GM19397 (cell line): ENCODE results near the gene KIF26B.
"Not testable (repeated sequence)": the region's sequence is repeated elsewhere in the genome, so short reads cannot be mapped to it uniquely, and the experiment has no call there.

Experiments used
- ATAC-seq: cut with Tn5 transposase; IDR thresholded peaks from one replicate; pipeline ENCODE4 v1.9.1; 2021; ENCODE audit warnings: mild to moderate bottlenecking, moderate library complexity; ENCODE audit not compliant: unreplicated experiment

KIF26B gene

DNA sequence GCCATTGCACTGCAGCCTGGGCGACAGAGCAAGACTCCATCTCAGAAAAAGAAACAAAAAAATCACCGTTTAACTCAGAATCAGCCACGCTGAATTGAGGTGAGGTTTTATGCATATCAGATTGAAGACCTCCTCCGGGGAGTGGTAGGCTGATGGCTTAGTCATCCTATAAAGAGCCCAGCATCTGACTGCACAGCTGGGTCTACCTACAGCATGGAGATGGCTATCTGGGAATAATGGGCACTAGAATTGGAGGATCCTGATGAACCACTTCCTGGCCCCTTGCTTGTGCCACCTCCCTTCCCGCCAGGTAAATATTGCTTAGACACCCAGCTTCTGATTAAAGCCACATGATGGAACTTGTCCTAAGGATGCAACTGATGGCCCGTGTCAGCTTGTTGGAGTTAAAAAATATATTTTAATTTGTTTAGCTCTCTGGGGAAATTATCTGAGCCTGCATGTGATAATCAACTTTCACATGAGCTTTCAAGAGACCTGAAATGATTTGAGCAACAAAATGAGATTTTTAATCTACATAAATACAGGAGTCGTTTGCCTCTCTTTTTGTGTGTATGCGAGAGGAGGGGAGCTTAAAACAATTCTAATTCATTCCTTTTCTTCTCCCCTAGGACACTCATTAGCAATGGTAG is 157.2 kb downstream of the KIF26B start:
- no peak for ATAC-seq

DNA sequence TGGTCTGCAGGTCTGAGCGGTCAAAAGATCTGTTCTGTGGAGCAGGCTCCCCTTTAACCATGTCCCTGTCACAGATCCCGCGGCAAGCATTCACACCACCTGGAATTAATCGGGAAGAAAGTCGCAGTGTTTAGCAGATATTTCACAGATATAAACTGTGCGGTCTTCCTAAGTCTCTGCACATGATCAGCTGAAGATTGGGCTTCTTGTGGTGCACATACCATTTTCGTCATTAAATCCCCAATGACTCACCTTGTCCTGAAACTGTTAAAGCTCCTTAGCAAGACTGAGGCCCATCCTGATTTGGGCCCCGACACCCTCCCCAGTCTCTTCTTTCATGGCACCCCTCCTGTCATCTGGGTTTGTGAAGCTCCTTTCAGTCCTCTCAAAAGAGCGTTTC is 158.8 kb downstream of the KIF26B start:
- no peak for ATAC-seq

DNA sequence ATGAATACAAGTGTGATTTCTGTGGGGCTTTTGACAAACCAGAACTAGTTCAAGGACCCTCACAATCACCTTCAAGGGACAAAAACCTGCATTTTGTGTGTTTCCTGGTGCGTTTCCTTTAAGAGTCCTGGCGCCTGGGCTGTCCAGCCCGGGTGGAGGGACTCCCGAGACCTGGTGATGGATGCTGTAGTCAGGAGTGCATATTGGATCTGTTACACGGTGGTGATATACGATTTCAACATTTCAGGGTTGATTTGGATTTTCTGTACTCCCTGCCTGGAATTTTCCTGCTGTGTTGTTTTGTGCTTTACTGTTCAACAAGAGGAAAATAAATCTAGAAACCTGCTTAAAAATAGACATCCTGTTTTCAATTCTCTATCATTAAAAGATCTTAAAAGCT is 162.0 kb downstream of the KIF26B start:
- no peak for ATAC-seq

DNA sequence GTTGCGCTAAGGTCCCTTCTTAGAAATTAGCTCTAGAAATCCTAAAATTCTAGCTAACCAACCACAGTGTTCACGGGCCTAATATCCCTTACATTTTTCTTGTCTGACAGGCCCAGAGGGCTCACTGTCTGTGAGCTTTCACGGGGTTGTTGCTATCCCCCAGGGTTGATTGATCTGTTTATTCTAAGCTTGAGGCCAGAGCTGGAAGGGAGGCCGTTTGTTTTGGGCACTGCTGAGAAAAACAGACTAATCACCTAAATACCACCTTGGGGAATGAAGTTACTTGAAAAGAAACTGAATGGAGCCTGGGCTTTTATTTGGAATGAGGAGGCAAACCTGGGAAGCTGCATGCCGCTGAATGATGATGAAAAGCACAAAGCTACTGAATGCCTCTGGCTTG is 162.4 kb downstream of the KIF26B start:
- no peak for ATAC-seq

DNA sequence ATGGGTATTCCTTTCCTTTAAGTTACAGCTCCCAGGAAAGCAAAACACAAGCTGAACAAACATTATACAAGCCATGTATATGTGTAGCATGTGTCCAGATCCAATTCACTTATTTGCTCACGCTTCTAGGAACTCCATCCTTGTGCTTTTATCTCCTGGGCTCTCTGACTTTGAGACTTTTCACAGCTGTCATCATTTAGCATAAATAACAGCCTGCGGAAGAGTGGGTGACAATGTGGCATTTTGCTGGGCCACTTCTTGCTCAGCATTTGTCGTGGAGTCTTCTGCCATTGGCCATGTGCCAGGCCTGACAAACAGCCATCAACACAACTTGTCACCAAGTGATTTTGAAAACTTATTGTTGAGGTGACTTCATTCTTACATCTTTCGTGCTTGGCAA is 164.3 kb downstream of the KIF26B start:
- no peak for ATAC-seq

DNA sequence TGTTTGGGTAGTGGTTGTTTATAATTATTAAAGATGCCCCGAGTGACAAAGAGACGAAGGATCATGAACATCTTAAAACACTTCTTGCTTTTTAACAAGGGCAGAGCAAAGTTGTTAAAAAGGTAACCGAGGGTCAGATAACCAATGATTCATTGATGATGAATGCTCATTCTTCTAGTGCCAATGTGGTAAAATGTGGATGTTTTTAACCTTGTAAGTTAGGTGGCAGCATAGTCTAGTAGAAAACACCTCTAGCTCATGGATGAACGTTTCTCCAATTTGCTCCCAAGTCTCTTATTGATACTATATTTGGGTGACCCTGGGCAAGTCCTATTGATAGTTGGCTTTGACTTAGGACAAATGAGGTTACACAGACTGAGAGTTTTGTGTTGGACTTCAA is 167.9 kb downstream of the KIF26B start:
- no peak for ATAC-seq

DNA sequence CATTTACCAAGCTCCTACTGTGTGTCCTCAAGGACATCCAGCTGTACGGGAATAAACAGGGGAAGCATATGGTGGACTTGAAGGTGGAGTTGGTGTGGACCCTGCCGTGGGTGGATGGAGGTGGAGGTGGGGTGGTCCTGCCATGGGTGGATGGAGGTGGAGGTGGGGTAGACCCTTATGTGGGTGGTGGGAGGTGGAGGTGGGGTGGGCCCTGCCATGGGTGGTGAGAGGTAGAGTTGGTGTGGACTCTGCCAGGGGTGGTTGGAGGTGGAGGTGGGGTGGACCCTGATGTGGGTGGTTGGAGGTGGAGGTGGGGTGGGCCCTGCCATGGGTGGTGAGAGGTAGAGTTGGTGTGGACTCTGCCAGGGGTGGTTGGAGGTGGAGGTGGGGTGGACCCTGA is 169.0 kb downstream of the KIF26B start:
- not testable (repeated sequence) for ATAC-seq

DNA sequence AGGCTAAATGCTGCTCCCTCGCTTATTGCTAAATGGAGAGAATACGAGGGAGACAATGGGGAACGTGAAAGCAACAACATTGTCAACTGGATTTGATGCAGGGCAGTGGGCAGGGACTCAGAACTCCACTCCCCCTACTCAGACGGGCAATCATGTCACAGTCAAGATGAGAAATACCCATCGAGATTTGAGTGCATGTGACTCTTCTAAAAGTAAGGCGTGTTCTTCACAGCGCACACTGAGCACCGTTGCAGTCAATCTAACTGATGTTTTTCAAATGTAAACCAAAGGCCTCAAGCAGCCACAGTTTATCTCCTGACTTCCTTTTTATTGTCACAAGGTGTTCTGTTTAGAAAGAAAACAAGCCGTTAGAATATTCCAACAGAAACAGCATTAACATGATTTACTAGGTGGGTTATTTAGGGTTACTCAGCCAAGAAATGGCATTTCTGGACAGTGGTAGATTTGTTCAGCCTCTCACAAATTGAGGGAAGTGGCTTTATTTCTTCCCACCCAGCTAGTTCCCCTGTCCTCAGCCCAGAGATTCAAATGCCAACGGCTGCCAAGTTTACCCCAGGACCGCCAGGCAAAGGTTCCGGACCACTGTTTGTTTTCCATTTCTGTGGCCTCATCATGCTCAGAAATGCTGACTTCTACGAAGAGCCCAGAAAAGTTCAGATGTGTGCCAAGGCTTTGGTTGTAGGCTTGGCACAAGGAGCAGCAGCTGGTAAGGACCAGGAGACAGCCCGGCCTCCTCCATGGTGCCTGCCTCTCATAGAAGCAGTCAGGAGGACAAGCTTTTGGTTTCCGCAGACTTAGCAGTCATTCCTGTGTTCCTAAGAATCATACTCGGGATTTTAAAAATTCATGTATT is 171.4 kb downstream of the KIF26B start:
- ATAC-seq, result no peak

DNA sequence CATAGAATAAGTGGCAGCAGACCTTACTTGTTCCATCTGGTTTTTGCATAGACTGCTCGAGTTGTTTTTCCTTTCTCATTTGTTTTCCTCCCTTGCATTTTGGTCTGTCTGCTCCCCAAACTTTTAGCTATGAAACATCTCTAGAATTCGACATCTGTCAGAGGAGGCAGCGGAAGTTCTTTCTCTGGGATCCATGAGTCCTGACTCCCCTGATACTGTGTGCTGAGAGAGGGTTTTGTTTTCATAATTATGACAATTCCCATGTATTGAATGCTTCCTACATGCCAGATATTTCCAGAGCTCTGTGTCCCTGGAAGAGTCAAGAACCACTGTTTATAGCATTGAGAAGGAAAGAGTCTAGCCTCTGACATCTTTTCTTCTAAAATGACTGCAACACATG is 172.6 kb downstream of the KIF26B start:
- no peak for ATAC-seq

DNA sequence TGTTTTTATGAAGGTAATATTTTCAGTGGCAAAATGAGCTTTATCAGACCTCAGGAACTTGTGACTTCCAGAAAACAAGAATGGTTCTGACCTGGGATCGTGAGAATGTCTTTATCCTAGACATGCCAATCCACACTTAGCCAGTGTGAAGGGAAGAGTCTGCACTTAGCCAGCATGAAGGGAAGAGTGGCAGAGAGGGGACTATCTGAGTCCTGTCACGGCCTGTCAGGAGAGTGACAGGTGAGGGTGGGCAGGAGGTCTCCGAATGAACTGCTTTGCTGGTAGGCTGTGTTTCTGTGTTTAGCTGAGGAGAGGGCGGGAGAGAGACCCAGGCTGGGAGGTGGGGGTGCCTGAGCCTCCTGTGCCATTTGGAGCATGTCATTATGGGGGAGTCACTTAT is 173.1 kb downstream of the KIF26B start:
- ATAC-seq, result no peak

DNA sequence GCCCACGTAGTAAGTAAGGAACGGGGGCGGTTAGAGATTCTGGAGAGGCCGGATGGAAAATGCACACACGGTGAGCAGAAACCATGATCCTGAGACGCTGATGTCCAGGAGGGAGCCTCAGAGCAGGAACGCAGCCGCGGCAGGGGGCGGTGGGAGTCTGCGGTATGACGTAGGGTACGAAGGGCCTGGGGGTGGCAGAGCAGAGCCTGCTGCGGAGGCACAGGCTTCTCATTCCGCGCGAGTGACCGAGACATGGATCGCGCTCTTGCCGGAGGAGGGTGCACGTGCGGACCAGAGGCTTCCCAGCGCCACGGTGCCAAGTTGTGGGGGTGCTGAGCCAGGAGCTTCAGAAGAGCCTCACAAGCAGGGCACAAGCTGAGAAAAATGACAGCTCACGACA is 176.2 kb downstream of the KIF26B start:
- no peak for ATAC-seq

DNA sequence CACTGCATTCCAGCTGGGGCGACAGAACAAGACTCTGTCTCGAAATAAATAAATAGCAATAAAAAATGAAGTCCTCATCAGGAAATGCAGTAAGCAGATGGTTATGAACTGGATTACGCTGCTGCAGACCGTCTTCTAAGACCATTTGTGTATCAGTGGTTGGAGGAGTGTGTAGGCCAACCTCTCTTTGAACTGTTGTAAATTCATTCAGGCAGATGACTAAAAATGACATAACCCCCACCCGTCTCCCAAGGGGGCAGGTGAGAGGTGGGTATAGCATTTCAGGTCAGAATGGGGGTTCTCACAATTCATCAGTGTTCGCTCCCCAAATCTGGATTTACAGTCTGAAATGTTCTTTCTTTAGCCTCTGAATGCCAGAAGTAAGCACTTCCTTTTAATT is 177.3 kb downstream of the KIF26B start:
- ATAC-seq, result no peak

DNA sequence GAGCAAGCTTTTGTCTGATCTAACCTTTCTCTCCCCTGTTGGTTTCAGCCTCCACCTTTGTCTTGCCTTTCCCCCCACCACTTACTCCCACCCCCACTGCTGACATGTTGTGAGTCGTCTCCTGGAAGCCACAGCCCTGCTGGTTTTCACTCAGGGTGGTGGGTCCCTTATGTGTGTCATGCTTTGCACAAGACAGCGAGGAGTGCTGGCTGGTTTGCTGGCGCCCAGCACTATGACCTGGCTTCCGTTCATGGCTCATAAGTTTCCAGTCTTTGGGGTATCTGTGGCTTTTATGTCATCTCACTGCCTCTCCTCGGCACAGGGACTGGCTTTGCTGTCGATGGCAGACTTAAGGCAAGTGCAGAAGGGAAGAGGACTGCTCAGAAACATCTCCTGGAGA is 177.7 kb downstream of the KIF26B start:
- no peak for ATAC-seq

DNA sequence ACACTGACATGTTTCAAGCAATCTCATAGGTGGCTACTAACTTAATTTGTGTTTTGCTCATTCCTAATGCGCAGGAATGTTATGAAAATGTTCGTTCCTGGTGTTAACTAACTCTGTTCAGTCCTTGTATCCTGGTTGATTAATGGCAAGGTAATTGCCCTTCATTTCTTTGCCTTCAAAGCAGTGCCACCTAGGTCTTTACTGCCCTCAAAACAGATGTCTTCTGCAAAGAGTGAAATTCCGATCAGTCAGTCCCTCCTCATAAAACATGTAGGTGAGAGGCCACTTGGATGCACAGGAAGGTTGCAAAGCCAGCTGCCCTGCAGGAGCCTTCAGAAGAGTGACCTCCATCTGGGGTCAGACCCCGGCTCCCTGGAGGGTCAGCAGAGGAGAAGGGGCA is 179.4 kb downstream of the KIF26B start:
- no peak for ATAC-seq

DNA sequence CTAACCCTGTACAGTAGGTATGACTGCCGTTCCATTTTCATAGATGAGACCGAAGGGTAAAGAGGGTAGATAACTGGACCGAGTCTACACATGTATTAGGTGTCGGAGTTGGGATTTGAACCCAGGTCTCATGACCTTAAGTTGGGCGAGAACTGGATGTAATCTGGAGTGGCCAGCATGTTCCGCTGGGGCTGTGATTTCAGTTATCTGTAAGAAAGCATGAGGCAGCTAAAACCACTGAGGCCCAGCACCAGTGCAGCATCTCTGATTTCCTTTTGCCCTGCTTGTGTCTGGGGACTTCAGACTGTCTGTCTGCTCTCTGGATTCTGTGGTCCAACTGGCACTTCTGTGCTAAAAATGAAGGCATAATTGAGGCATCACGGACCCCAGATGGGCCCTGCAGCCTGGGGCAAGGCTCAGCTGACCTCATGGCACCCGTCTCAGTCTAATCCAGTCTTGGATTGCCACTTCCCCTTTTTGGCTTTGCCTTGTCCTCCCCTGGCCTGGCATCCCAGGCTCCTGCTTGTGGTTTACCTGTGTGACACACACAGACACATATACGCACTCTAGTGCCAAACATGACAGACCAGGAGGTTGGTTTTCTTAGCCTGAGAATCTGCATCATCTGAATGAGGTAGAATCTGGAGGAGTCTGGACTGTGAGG is 180.2 kb downstream of the KIF26B start:
- no peak for ATAC-seq

DNA sequence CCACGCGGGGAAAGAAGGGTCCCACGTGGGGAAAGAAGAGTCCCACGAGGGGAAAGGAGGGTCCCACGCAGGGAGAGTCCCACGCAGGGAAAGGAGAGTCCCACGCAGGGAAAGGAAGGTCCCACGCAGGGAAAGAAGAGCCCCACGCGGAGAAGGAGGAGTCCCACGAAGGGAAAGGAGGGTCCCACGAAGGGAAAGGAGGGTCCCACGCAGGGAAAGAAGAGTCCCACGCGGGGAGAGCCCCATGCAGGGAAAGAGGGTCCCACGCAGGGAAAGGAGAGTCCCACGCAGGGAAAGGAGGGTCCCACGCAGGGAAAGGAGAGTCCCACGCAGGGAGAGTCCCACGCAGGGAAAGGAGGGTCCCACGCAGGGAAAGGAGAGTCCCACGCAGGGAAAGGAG is 180.9 kb downstream of the KIF26B start:
- ATAC-seq, result not testable (repeated sequence)

DNA sequence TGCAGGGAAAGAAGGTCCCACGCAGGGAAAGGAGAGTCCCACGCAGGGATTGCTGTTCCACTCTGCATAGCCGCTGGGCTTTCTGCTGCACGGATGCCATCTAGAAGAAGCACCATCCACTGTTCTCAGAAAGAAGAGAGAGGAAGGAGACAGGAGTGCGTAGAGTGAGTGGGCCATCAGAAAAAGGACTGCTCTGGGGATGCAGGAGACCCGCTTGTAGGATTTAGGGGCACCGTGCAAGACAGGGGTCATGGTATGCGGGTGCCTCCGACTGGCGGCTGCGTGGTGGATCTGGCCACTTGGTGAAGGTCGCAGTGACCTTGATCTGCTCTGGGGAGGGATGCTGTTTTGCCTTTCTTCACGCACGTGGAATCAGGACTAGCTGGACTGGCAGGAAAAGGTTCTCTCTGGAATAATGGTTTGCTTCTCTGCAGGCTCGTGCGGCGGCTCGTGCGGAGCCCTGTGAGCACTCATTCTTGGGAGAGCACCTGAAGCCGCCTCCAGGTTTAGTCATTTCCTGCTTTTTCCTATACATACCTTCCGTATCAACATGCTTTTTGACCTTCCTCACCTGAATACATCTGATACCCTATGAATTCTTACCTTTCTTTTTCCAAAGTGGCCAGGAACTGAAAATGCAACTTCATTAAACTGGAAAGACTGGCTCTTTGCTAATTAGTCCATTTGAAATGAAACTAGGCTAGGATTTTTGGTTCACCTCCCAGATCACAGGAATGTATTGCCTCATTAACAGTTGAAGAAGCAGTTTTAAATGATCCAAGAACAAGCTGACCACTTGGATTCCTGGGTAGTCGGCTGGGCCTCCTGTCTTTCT is 181.6 kb downstream of the KIF26B start:
- no peak for ATAC-seq

DNA sequence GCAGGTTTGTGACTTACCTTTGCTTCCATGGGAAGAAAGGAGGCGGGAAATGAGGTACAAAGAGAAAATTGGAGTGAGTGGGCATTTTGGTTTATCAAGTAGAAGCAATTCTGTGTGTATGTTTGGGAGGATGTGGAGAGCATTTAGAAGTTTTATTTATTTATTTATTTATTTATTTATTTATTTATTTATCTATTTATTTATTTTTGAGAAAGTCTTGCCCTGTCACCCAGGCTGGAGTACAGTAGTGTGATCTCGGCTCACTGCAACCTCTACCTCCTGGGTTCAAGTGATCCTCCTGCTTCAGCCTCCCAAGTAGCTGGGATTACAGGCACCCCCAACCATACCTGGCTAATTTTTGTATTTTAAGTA is 182.2 kb downstream of the KIF26B start:
- not testable (repeated sequence) for ATAC-seq

DNA sequence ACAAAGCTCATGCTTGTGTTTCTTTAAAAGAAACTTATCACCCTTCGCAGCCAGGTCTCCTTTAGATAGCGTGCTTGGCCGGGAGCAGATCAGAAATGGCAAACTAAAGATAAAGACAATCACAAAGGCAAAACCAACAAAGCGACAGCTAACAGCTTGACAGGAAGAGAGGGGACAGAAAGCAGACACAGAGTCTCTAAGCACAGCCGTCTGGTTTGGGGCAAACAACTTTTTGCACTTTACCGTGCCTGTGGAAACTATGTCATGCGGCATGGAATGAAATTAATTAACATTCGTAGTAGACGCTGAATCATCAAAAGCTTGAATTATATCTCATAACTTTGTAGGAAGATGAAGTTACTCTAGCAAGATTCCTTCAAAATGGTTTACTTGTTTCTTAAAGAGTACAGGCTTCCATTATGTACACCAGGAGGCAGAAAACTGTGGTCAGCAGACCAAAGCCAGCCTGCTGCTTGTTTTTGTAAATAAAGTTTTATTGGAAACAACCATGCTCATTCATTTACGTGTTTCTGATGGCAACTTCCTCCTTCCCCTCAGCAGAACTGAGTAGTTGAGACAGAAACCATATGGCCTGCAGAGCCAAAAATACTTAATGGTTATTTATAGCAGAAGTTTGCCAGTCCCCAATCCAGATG is 183.2 kb downstream of the KIF26B start:
- no peak for ATAC-seq

DNA sequence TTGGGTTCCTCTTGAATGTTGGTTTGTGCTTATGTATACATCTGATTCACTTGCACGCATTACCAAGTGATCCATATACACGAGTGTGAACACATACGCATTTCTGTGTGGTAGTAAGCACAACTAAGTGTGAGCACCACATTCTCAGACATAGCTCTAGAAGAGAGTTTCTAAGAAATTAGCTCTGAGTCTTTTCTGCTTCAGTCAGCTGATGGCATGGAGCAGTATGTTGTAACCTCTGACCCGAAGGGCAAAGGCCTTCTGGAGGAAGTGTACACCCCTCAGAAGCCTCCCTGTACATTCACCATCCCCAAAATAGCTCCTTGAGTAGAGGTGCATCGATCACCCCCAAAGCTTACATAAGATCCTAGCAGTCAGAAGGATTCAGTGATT is 183.7 kb downstream of the KIF26B start:
- ATAC-seq, result no peak

DNA sequence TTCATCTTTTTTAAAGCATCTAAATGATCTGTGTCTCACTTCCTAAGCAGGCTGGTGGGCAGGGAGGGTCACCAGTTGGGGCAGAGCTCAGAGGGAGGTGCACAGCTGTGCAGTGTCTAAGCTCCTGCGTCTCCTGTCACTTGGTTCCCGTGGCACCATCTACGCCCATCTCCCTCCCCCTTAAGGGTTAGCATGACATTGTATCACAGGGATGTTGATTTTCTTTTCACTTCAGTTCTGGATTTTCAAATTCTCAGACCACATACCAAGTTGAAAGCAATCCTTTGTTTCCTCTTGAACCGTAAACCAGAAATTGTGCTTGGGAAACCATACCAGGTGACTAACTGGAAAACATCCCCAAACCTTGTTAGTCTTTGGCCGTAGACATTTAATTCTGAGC is 187.0 kb downstream of the KIF26B start:
- no peak for ATAC-seq
